ENCODE data around the gene GPC6.

DNA sequence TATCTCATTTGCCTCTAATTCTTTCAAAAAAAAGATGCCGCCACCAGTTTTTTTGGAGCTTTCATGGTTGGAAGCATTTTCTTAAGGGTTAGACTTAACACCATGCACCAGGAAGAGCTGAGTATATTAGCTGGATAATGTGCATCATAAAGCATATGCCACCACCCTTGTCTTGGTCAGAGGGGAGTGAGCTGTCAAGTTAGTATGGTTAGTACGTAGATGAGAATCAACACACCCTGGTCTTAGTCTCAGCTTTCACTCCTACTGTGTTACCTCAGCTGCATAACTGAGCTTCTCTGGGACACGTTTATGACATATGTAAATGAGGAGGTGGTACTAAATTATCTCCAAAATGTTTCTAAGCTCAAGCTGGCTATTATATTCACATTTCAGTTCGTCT, 837.2 kb downstream of the GPC6 start:
- TF ChIP-seq, protein P1, sequence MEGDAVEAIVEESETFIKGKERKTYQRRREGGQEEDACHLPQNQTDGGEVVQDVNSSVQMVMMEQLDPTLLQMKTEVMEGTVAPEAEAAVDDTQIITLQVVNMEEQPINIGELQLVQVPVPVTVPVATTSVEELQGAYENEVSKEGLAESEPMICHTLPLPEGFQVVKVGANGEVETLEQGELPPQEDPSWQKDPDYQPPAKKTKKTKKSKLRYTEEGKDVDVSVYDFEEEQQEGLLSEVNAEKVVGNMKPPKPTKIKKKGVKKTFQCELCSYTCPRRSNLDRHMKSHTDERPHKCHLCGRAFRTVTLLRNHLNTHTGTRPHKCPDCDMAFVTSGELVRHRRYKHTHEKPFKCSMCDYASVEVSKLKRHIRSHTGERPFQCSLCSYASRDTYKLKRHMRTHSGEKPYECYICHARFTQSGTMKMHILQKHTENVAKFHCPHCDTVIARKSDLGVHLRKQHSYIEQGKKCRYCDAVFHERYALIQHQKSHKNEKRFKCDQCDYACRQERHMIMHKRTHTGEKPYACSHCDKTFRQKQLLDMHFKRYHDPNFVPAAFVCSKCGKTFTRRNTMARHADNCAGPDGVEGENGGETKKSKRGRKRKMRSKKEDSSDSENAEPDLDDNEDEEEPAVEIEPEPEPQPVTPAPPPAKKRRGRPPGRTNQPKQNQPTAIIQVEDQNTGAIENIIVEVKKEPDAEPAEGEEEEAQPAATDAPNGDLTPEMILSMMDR (IDR thresholded peaks at IDR 0.05) = no peak
- no peak for TF ChIP-seq POLR2A (IDR thresholded peaks at IDR 0.05)
